ENCODE results near the gene PYURF. TPM values are rescaled to one million over a fixed set of nuclear protein-coding genes. Genes with fewer than 3 reads are reported as not detected.

PYURF gene, protein sequence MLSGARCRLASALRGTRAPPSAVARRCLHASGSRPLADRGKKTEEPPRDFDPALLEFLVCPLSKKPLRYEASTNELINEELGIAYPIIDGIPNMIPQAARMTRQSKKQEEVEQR
- total RNA-seq (2014; rRNA removed; shearing (Covaris generic)) (22.9 and 25.0 TPM in 2 replicates), total RNA-seq (2022) (26.1 and 27.4 TPM in 2 replicates), Bru-seq, nascent RNA (percentile 72 among the genes with signal in this experiment), BruChase-seq, experiment 1, labeled RNA remaining after a 6-hour chase (percentile 93 among the genes with signal in this experiment), BruChase-seq, experiment 2, labeled RNA remaining after a 2-hour chase (percentile 81 among the genes with signal in this experiment)
- long read RNA-seq, transcript PYURF-201 (2 exons, 1,361 nt) = major isoform, 119 of 126 reads
- long read RNA-seq, partial matches to known transcripts = 0 of 126 reads
- long read RNA-seq, other reads (novel, unspliced or antisense) = 7 of 126 reads

DNA sequence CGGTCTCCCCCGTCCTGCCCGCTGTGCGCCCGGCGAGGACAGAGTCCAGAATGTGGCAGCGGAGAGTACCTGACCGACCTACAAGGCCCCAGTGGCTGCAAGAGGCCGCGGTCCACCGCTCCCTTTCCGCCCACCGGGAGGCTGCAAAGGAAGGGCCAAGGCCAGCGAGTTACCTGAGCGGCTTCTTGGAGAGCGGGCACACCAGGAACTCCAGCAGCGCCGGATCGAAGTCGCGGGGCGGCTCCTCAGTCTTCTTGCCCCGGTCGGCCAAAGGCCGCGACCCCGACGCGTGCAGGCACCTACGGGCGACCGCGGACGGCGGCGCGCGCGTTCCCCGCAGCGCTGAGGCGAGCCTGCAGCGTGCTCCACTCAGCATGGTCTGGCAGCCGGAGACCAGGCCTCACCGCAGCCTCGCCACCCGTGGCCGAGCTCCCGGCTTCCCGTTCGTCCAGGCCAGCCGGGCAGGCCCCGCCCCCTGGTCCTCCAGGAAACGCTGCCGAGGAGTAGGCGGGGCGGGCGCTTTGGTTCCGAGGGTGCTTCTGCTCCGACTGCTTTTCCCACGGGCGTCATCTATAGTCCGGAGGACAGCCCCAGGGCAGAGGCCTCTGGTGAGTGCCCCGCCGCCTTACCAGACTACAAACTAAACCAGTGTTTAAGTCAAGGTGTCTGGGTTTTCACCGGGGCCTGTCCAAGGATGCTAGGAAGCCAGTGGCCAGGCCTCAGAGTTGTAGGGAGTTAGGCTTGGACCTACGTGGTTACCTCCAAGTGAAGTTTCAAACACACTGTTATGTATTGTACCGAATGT, at the start of gene PYURF:
Gene PYURF, minus strand, starts transcription at position 452 of the 805 bp plus-strand sequence. Its CDS starts 76 bp downstream, at position 376.
- Histone ChIP-seq H3K4me3 (ENCODE audit: low read depth, low read length, poor library complexity, severe bottlenecking) (peak within 1 kb of the TSS; percentile 78), H3K27ac (ENCODE audit: low read depth, low read length, poor library complexity, severe bottlenecking) (no peak within 1 kb of the TSS), H3K9me3 (ENCODE audit: low read length) (no peaks in the 10 kb centered on the region), H3K9me2 (ENCODE audit: insufficient read depth, low read length) (no peaks in the 10 kb centered on the region), H3K36me3 (ENCODE audit: insufficient read depth, low read length) (peaks cover 13% of the 10 kb centered on the region), H3K79me2 (ENCODE audit: insufficient read depth, low read depth, low read length) (peaks cover 11% of the 10 kb centered on the region; the same call in 1 of the 2 replicates), H3K4me2 (ENCODE audit: low read length) (peak within 1 kb of the TSS; percentile 65), H2AFZ (ENCODE audit: low read length) (peak within 1 kb of the TSS; percentile 78), H4K20me1 (ENCODE audit: insufficient read depth, low read length) (no peaks in the 10 kb centered on the region), H3K4me1 (ENCODE audit: insufficient read depth, low read length, poor library complexity, severe bottlenecking) (no peaks in the 10 kb centered on the region)
- BruUV-seq (replicated peaks) = no TSS peak
- ChIA-PET CTCF (ENCODE audit: unreplicated experiment) (no interaction called here), POLR2A (interaction anchor here (0.6 kb wide), 2 partner anchors 106 to 383 kb away, joined by 3 read pairs; no protein-coding TSS in a partner anchor)
- TF ChIP-seq, protein P1, sequence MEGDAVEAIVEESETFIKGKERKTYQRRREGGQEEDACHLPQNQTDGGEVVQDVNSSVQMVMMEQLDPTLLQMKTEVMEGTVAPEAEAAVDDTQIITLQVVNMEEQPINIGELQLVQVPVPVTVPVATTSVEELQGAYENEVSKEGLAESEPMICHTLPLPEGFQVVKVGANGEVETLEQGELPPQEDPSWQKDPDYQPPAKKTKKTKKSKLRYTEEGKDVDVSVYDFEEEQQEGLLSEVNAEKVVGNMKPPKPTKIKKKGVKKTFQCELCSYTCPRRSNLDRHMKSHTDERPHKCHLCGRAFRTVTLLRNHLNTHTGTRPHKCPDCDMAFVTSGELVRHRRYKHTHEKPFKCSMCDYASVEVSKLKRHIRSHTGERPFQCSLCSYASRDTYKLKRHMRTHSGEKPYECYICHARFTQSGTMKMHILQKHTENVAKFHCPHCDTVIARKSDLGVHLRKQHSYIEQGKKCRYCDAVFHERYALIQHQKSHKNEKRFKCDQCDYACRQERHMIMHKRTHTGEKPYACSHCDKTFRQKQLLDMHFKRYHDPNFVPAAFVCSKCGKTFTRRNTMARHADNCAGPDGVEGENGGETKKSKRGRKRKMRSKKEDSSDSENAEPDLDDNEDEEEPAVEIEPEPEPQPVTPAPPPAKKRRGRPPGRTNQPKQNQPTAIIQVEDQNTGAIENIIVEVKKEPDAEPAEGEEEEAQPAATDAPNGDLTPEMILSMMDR (conservative IDR thresholded peaks at IDR 0.05; ENCODE audit: low read length) = no peak
- no peak for TF ChIP-seq EZH2phosphoT487 (IDR thresholded peaks at IDR 0.05; ENCODE audit: borderline replicate concordance, low read depth, low read length)
- intact Hi-C loops (cut with micrococcal nuclease; ENCODE audit: unreplicated experiment) = loop anchor here (5.0 kb wide), 3 partner anchors 146 to 671 kb away; partner anchors contain the start of genes HERC6 and PPM1K
- peak; percentile 80 for DNase-seq (ENCODE audit: low spot score)

DNA sequence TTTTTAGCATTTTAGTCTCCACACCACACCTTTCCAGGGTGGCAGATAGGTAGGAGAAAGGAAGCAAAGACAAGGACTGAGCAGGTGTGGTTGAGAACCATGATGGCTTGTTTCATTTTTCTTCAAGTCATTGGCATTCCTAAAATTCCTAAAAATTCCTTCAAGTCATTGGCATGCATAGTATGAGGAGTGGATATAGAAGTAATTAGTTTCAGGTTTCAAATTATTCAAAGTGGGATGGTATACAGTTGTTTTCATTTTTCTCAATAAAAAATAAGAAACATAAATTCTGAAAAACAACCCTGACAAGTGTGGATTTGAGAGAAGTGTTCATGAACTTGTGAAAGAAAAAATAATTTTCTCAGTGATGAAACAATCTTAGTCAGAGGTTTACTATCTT, 46.4 kb upstream of the PYURF start:
- ChIA-PET POLR2A (no interaction called here), CTCF (ENCODE audit: unreplicated experiment) (no interaction called here)
- H2AFZ ChIP-seq (ENCODE audit: low read length) = no peak overlapping the region
- H3K9me2 ChIP-seq (ENCODE audit: insufficient read depth, low read length) = no peaks in the 10 kb centered on the region
- H3K4me1 ChIP-seq (ENCODE audit: insufficient read depth, low read length, poor library complexity, severe bottlenecking) = no peaks in the 10 kb centered on the region
- no peaks in the 10 kb centered on the region for H4K20me1 ChIP-seq (ENCODE audit: insufficient read depth, low read length)
- no peak overlapping the region for H3K27ac ChIP-seq (ENCODE audit: low read depth, low read length, poor library complexity, severe bottlenecking)
- H3K4me3 ChIP-seq (ENCODE audit: low read depth, low read length, poor library complexity, severe bottlenecking) = no peak overlapping the region
- no peak for DNase-seq (ENCODE audit: low spot score)
- no TSS peak for BruUV-seq (replicated peaks)
- no peak overlapping the region for H3K4me2 ChIP-seq (ENCODE audit: low read length)
- H3K9me3 ChIP-seq (ENCODE audit: low read length) = no peaks in the 10 kb centered on the region
- TF ChIP-seq, protein P1 (conservative IDR thresholded peaks at IDR 0.05; ENCODE audit: low read length) = no peak
- no peak for TF ChIP-seq EZH2phosphoT487 (IDR thresholded peaks at IDR 0.05; ENCODE audit: borderline replicate concordance, low read depth, low read length)
- H3K36me3 ChIP-seq (ENCODE audit: insufficient read depth, low read length) = no peaks in the 10 kb centered on the region
- H3K79me2 ChIP-seq (ENCODE audit: insufficient read depth, low read depth, low read length) = no peaks in the 10 kb centered on the region
- intact Hi-C loops (cut with micrococcal nuclease; ENCODE audit: unreplicated experiment) = no loop called here

All from OCI-LY7 (cell line).